Esophagus muscularis mucosa (tissue), 3 donors: Measurements from ENCODE around the gene SNX9.

ENCODE experiments used
- CTCF ChIP-seq, 3 experiments: fragments of 200-600 bp in 2 of 3; fragments of 450-650 bp in 1 of 3; sonication (generic) in 2 of 3; IDR thresholded peaks; one replicate each; pipeline ENCODE4 v1.5.1; 2017 to 2019; ENCODE audit warnings: antibody characterized with exemption in 3 of 3, mild to moderate bottlenecking in 2 of 3, moderate library complexity in 1 of 3
- POLR2A ChIP-seq: fragments of 450-650 bp; IDR thresholded peaks from one replicate; pipeline ENCODE4 v1.6.1; 2017; ENCODE audit warnings: antibody characterized with exemption, moderate library complexity, mild to moderate bottlenecking, low read depth
- POLR2AphosphoS5 ChIP-seq, 2 donors: sonication (generic); formaldehyde crosslinking; IDR thresholded peaks; one replicate each; pipeline ENCODE4 v1.6.1; 2017; ENCODE audit warnings: antibody characterized with exemption in 2 of 2

DNA sequence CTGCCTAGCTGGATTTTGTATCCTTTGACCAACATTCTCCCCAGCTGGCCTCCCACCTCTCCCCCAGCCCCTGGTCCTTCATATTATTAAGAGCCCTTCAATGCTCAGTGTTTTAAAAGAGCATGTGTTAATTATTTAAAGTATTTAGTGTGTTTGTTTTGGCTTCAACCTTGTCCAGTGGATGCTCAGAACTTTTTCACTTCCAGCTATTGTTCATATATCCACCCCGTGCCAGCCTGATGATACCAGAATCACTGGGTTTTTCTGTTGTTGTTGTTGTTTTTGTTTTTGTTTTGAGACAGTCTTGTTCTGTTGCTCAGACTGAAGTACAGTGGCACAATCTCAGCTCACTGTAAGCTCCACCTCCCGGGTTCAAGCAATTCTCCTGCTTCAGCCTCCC is 30.4 kb upstream of the SNX9 start:
- TF ChIP-seq POLR2A (no peak), CTCF (IDR thresholded peaks at IDR 0.05) (no peak), POLR2AphosphoS5 (IDR thresholded peaks at IDR 0.05) (no peak)
